Measurements from ENCODE around the gene PDE4A. TPM values are rescaled to one million over a fixed set of nuclear protein-coding genes. Genes with fewer than 3 reads are reported as not detected.
A peak's percentile ranks its signal among the peaks of the same experiment; 100 is the strongest.

PDE4A gene
- total and polyA plus RNA-seq, 2 of the 13 experiments (the other 11 are each of a cell fraction or from before 2014, with no cell fraction given): 1.1 to 4.1 TPM

DNA sequence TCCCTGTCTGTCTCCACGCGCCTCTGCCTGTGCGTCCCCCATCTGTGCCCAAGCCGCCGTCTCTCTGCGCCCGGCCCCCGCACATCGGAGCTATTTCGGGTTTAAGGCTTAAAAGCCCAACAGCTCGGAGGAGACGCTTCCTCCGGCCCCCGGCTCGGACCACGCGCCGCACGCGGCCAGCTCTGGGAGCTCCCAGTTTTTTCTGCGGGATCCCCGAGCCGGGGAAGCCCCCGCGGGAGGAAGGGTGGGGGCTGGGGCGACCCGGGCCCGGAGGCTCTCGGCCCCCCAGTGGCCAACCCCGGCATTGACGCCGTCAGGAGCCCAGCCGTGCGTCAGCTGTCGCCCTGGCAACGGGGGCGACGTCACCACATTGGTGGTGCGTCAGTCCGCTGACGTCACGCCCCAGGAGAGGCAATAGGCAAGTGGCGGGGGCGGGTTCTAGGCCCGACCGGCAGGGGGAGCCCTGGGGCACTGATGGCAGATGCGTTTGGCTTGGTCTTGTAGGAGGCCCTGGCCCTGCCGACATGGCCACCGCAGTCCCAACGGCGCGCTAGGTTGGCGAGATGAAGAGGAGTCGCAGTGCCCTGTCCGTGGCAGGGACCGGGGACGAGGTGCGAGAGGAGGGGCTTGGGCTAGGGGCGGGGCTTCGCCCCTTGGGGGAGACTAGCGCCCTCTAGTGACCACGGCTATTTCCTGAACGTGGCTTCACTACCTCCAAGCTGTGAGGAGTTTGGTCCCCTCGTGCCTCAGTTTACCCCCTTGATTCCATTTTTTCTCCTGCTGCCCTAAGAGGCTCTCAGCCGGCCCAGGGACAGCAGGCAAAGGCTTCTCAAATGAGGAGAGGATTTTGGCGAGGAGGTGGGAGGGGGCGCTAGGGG, 3.7 kb upstream of the PDE4A start (continued):
- TF ChIP-seq, protein P1, sequence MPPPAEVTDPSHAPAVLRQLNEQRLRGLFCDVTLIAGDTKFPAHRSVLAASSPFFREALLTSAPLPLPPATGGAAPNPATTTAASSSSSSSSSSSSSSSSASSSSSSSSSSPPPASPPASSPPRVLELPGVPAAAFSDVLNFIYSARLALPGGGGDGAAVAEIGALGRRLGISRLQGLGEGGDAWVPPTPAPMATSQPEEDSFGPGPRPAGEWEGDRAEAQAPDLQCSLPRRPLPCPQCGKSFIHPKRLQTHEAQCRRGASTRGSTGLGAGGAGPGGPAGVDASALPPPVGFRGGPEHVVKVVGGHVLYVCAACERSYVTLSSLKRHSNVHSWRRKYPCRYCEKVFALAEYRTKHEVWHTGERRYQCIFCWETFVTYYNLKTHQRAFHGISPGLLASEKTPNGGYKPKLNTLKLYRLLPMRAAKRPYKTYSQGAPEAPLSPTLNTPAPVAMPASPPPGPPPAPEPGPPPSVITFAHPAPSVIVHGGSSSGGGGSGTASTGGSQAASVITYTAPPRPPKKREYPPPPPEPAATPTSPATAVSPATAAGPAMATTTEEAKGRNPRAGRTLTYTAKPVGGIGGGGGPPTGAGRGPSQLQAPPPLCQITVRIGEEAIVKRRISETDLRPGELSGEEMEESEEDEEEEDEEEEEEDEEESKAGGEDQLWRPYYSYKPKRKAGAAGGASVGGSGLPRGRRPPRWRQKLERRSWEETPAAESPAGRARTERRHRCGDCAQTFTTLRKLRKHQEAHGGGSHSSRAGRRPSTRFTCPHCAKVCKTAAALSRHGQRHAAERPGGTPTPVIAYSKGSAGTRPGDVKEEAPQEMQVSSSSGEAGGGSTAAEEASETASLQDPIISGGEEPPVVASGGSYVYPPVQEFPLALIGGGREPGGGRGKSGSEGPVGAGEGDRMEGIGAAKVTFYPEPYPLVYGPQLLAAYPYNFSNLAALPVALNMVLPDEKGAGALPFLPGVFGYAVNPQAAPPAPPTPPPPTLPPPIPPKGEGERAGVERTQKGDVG (CRISPR knock-in tag; IDR thresholded peaks at IDR 0.05; ENCODE audit: borderline replicate concordance): peak; percentile 72; the same call in 1 of the 2 replicates
- peak; percentile 48 for TF ChIP-seq ZNF781 (CRISPR knock-in tag; IDR thresholded peaks at IDR 0.05; ENCODE audit: borderline replicate concordance, not compliant biosample characterization)
- TF ChIP-seq POGK (CRISPR knock-in tag; conservative IDR thresholded peaks at IDR 0.05): peak; percentile 96
- TF ChIP-seq ZNF652 (CRISPR knock-in tag; IDR thresholded peaks at IDR 0.05; ENCODE audit: borderline replicate concordance, low read depth): no peak; the same call in 1 of the 2 replicates
- TF ChIP-seq, protein P2, sequence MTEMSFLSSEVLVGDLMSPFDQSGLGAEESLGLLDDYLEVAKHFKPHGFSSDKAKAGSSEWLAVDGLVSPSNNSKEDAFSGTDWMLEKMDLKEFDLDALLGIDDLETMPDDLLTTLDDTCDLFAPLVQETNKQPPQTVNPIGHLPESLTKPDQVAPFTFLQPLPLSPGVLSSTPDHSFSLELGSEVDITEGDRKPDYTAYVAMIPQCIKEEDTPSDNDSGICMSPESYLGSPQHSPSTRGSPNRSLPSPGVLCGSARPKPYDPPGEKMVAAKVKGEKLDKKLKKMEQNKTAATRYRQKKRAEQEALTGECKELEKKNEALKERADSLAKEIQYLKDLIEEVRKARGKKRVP (CRISPR knock-in tag; IDR thresholded peaks at IDR 0.05): peak in 1 of 2 experiments; percentile 67; a peak in 2 of 4 replicates
- TF ChIP-seq FOXK2 (IDR thresholded peaks at IDR 0.05): no peak
- TF ChIP-seq, protein P3, sequence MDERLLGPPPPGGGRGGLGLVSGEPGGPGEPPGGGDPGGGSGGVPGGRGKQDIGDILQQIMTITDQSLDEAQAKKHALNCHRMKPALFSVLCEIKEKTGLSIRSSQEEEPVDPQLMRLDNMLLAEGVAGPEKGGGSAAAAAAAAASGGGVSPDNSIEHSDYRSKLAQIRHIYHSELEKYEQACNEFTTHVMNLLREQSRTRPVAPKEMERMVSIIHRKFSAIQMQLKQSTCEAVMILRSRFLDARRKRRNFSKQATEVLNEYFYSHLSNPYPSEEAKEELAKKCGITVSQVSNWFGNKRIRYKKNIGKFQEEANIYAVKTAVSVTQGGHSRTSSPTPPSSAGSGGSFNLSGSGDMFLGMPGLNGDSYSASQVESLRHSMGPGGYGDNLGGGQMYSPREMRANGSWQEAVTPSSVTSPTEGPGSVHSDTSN (CRISPR knock-in tag; IDR thresholded peaks at IDR 0.05): no peak
- TF ChIP-seq, protein P4, sequence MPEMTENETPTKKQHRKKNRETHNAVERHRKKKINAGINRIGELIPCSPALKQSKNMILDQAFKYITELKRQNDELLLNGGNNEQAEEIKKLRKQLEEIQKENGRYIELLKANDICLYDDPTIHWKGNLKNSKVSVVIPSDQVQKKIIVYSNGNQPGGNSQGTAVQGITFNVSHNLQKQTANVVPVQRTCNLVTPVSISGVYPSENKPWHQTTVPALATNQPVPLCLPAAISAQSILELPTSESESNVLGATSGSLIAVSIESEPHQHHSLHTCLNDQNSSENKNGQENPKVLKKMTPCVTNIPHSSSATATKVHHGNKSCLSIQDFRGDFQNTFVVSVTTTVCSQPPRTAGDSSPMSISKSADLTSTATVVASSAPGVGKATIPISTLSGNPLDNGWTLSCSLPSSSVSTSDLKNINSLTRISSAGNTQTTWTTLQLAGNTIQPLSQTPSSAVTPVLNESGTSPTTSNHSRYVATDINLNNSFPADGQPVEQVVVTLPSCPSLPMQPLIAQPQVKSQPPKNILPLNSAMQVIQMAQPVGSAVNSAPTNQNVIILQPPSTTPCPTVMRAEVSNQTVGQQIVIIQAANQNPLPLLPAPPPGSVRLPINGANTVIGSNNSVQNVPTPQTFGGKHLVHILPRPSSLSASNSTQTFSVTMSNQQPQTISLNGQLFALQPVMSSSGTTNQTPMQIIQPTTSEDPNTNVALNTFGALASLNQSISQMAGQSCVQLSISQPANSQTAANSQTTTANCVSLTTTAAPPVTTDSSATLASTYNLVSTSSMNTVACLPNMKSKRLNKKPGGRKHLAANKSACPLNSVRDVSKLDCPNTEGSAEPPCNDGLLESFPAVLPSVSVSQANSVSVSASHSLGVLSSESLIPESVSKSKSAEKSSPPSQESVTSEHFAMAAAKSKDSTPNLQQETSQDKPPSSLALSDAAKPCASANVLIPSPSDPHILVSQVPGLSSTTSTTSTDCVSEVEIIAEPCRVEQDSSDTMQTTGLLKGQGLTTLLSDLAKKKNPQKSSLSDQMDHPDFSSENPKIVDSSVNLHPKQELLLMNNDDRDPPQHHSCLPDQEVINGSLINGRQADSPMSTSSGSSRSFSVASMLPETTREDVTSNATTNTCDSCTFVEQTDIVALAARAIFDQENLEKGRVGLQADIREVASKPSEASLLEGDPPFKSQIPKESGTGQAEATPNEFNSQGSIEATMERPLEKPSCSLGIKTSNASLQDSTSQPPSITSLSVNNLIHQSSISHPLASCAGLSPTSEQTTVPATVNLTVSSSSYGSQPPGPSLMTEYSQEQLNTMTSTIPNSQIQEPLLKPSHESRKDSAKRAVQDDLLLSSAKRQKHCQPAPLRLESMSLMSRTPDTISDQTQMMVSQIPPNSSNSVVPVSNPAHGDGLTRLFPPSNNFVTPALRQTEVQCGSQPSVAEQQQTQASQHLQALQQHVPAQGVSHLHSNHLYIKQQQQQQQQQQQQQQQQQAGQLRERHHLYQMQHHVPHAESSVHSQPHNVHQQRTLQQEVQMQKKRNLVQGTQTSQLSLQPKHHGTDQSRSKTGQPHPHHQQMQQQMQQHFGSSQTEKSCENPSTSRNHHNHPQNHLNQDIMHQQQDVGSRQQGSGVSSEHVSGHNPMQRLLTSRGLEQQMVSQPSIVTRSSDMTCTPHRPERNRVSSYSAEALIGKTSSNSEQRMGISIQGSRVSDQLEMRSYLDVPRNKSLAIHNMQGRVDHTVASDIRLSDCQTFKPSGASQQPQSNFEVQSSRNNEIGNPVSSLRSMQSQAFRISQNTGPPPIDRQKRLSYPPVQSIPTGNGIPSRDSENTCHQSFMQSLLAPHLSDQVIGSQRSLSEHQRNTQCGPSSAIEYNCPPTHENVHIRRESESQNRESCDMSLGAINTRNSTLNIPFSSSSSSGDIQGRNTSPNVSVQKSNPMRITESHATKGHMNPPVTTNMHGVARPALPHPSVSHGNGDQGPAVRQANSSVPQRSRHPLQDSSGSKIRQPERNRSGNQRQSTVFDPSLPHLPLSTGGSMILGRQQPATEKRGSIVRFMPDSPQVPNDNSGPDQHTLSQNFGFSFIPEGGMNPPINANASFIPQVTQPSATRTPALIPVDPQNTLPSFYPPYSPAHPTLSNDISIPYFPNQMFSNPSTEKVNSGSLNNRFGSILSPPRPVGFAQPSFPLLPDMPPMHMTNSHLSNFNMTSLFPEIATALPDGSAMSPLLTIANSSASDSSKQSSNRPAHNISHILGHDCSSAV (CRISPR knock-in tag; IDR thresholded peaks at IDR 0.05; ENCODE audit: borderline replicate concordance): 0 out of 2 replicates have a peak, but pooled peaks have one; percentile 70
- no peak for TF ChIP-seq ZFP36L2 (CRISPR knock-in tag; IDR thresholded peaks at IDR 0.05)
